Smooth muscle cell (in vitro differentiated cells): Measurements from ENCODE around the gene BBS9. TPM values are rescaled to one million over a fixed set of nuclear protein-coding genes. Genes with fewer than 3 reads are reported as not detected.

Experiments used
- DNase-seq: peaks from one replicate; lab custom pipeline; 2025; ENCODE audit not compliant: unreplicated experiment; lab: John Stamatoyannopoulos, UW
- H2AFZ ChIP-seq: fragments of 200-600 bp; sonication (generic); 2 replicates; pipeline ENCODE4 v1.6.0; 2016; ENCODE audit warnings: antibody characterized with exemption, low read depth, mild to moderate bottlenecking
- H3F3A ChIP-seq: fragments of 200-600 bp; sonication (generic); 2 replicates; pipeline ENCODE4 v1.6.0; 2017; ENCODE audit warnings: antibody characterized with exemption, low read depth
- H3K27ac ChIP-seq: fragments of 200-600 bp; sonication (generic); 2 replicates; pipeline ENCODE4 v1.5.1; 2016; ENCODE audit warnings: low read depth, mild to moderate bottlenecking
- H3K27me3 ChIP-seq: fragments of 200-600 bp; sonication (generic); 2 replicates; pipeline ENCODE4 v1.6.1; 2016; ENCODE audit warnings: low read depth, mild to moderate bottlenecking
- H3K36me3 ChIP-seq: fragments of 200-600 bp; sonication (generic); 2 replicates; pipeline ENCODE4 v1.5.1; 2016; ENCODE audit warnings: low read depth
- H3K4me1 ChIP-seq: fragments of 200-600 bp; sonication (generic); 2 replicates; pipeline ENCODE4 v1.5.1; 2016; ENCODE audit warnings: low read depth
- H3K4me2 ChIP-seq: fragments of 200-600 bp; sonication (generic); 2 replicates; pipeline ENCODE4 v1.6.0; 2016; ENCODE audit warnings: mild to moderate bottlenecking
- H3K4me3 ChIP-seq: fragments of 200-600 bp; sonication (generic); 2 replicates; pipeline ENCODE4 v1.5.1; 2016; ENCODE audit warnings: mild to moderate bottlenecking
- H3K79me2 ChIP-seq: fragments of 200-600 bp; sonication (generic); 2 replicates; pipeline ENCODE4 v1.6.0; 2016; ENCODE audit warnings: low read depth, mild to moderate bottlenecking
- H3K9ac ChIP-seq: fragments of 200-600 bp; sonication (generic); 2 replicates; pipeline ENCODE4 v1.6.0; 2016; ENCODE audit warnings: low read depth
- H3K9me3 ChIP-seq: fragments of 200-600 bp; sonication (generic); replicated peaks from 2 replicates; pipeline ENCODE4 v1.5.1; 2016; ENCODE audit warnings: low read depth
- H4K20me1 ChIP-seq: fragments of 200-600 bp; sonication (generic); 2 replicates; pipeline ENCODE4 v1.6.0; 2016; ENCODE audit warnings: low read depth
- CTCF ChIP-seq: fragments of 200-600 bp; sonication (generic); IDR thresholded peaks from 2 replicates; pipeline ENCODE4 v1.5.1; 2017; ENCODE audit warnings: borderline replicate concordance, mild to moderate bottlenecking, antibody characterized with exemption; ENCODE audit not compliant: insufficient read depth, poor library complexity, severe bottlenecking
- WGBS: methylation state at CpG from one replicate; pipeline ENCODE4 v1.1.7; 2016; ENCODE audit warnings: low lambda C conversion rate; 5-methylcytosine and 5-hydroxymethylcytosine counted together
- polyA plus RNA-seq: library from polyadenylated mRNA; unstranded; fragments of >200 nt; fragmentation: Nextera tagmentation; extraction: Ambion mirVana; gene quantifications from 2 replicates; pipeline ENCODE4 v1.2.1, GENCODE V29; 2016
- total RNA-seq: library from RNA; depleted of rRNA; stranded (reverse); fragments of >200 nt; gene quantifications from 2 replicates; pipeline ENCODE4 v1.2.3, GENCODE V29; 2014

The BBS9 gene
- total and polyA plus RNA-seq, 2 experiments from 2014 or later: 12.8 to 19.6 TPM

- WGBS: 84% methylated on average over 1 of the region's 1 CpG
- Histone ChIP-seq H3K27me3 (no peaks in the 10 kb centered on the region), H4K20me1 (no peaks in the 10 kb centered on the region), H3K4me3 (no peak overlapping the region), H3K4me1 (no peaks in the 10 kb centered on the region), H2AFZ (no peak overlapping the region), H3K79me2 (no peaks in the 10 kb centered on the region), H3K9me3 (no peaks in the 10 kb centered on the region), H3K9ac (no peak overlapping the region), H3K36me3 (no peaks in the 10 kb centered on the region), H3F3A (no peaks in the 10 kb centered on the region), H3K4me2 (no peak overlapping the region), H3K27ac (no peak overlapping the region)
- TF ChIP-seq CTCF: no peak
- no peak for DNase-seq
Measured at GRCh38 chr7:33432821-33433220, 303.5 kb downstream of the BBS9 start.

GRCh38 chr7:33433357-33433756 is 304.0 kb downstream of the BBS9 start:
- no peaks in the 10 kb centered on the region for H3K27me3 ChIP-seq
- H3K36me3 ChIP-seq: no peaks in the 10 kb centered on the region
- no peak overlapping the region for H3K4me2 ChIP-seq
- 100% methylated on average over 2 of the region's 2 CpGs for WGBS
- TF ChIP-seq CTCF: no peak
- no peak overlapping the region for H3K27ac ChIP-seq
- H3K4me1 ChIP-seq: no peaks in the 10 kb centered on the region
- H3F3A ChIP-seq: no peaks in the 10 kb centered on the region
- H3K79me2 ChIP-seq: no peaks in the 10 kb centered on the region
- H2AFZ ChIP-seq: no peak overlapping the region
- no peaks in the 10 kb centered on the region for H3K9me3 ChIP-seq
- no peak overlapping the region for H3K4me3 ChIP-seq
- no peak overlapping the region for H3K9ac ChIP-seq
- no peaks in the 10 kb centered on the region for H4K20me1 ChIP-seq
- DNase-seq: no peak

GRCh38 chr7:33444511-33444910 is 315.1 kb downstream of the BBS9 start:
- Histone ChIP-seq H3K36me3 (no peaks in the 10 kb centered on the region), H3K4me2 (no peak overlapping the region), H3K9me3 (no peaks in the 10 kb centered on the region), H3K27me3 (no peaks in the 10 kb centered on the region), H2AFZ (no peak overlapping the region), H3K4me1 (no peaks in the 10 kb centered on the region), H3K27ac (no peak overlapping the region), H3K79me2 (no peaks in the 10 kb centered on the region), H3F3A (no peaks in the 10 kb centered on the region), H3K4me3 (no peak overlapping the region), H4K20me1 (no peaks in the 10 kb centered on the region), H3K9ac (no peak overlapping the region)
- no peak for TF ChIP-seq CTCF
- 69% methylated on average over 4 of the region's 4 CpGs for WGBS
- DNase-seq: no peak

GRCh38 chr7:33446551-33446950 is 317.2 kb downstream of the BBS9 start:
- no peaks in the 10 kb centered on the region for H3K9me3 ChIP-seq
- H3K4me2 ChIP-seq: no peak overlapping the region
- no peaks in the 10 kb centered on the region for H4K20me1 ChIP-seq
- no peaks in the 10 kb centered on the region for H3F3A ChIP-seq
- no peak overlapping the region for H3K4me3 ChIP-seq
- no peaks in the 10 kb centered on the region for H3K36me3 ChIP-seq
- no peaks in the 10 kb centered on the region for H3K27me3 ChIP-seq
- H3K4me1 ChIP-seq: no peaks in the 10 kb centered on the region
- TF ChIP-seq CTCF: no peak
- no peak for DNase-seq
- no peak overlapping the region for H3K27ac ChIP-seq
- 98% methylated on average over 3 of the region's 3 CpGs for WGBS
- H3K9ac ChIP-seq: no peak overlapping the region
- no peaks in the 10 kb centered on the region for H3K79me2 ChIP-seq
- no peak overlapping the region for H2AFZ ChIP-seq
